GM21786 (cell line): Measurements from ENCODE around the gene APOD.
"Not testable (repeated sequence)": the region's sequence is repeated elsewhere in the genome, so short reads cannot be mapped to it uniquely, and the experiment has no call there.

Source experiments
- ATAC-seq: cut with Tn5 transposase; IDR thresholded peaks from one replicate; pipeline ENCODE4 v1.9.1; 2021; ENCODE audit not compliant: unreplicated experiment

The APOD gene

DNA sequence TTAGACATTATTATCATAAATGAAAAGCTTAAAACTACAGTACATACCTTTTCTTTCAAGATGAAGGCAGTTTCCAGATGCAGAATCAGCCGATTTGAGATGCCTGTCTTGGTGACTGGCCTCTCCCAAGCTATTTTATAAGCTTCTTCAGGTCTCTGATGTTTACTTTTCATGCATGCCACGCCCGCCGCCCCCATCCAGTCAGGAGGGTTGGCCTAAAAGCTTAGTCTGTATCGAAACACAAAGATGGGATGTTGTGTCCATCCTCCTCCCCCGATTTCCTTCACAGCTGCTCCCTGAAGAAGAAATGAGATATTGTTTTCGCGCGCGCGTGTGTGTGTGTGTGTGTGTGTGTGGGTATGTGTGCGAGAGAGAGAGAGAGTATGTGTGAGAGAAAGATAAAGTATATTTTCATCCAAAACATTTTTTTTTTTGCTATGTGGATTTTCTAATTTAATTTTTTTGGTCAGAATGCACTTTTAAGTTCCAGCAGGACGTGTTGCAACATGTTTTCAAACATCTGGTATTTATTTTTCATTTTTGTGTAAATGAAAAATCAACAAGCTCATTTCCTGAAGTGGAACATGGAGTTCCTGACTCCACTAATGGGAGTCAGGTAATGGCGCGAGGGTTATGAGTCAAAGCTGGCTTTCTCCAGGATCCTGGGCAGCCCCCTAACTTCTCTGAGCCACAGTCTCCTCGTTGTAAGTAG, at the start of gene APOD:
Gene APOD, minus strand, starts transcription at position 110 of the 712 bp plus-strand sequence. CDS start 4,479 bp downstream, outside the sequence.
- ATAC-seq = no peak

DNA sequence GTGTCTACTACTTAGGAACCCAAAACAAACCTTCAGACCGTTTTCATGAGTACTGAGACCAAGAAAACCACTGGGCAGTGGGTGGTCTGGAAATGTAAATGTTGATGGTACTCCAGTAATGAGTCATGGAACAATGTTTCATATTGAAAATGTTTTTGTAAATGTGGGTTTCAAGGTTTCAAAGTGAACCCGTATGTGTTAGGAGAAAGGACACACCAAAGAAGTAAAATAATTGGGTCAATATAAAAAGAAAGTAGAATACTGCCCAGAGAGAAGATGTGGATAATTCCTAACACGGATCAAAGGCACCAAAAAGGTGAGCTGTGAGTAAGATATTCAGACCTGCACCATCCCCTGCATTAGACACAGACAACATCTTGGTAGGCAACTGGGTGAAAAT, 49.6 kb upstream of the APOD start:
- not testable (repeated sequence) for ATAC-seq

DNA sequence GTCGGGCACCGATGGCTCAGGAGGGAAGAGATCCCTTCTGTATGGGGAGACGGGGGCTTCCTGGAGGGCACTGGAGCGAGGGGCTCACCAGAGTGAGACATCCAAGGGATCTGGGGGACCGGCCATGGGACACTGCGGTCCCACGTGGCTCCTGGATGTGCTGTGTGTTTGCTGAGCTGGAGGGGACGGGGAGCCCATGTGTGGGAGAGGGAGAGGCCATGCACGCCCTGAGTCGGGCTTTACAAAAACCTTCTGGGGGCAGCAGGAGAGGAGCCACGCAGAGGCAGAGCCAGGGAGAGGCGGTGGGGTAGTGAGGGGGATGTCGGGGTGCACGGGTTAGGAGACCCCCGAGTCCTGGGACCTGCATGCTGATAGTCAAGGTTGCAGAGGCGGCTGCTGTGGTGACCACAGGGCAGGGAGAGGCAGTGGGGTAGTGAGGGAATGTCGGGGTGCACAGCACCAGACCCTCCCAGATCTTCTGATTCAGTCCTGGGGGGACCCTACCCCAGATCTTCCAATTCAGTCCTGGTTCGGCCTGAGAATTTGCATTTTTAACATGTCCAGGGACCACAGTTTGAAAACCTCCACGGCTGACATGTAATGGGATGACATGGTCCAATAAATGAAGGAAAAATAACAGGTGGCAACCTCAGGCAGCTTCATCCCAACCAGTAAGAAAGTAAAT, 48.9 kb upstream of the APOD start:
- not testable (repeated sequence) for ATAC-seq

DNA sequence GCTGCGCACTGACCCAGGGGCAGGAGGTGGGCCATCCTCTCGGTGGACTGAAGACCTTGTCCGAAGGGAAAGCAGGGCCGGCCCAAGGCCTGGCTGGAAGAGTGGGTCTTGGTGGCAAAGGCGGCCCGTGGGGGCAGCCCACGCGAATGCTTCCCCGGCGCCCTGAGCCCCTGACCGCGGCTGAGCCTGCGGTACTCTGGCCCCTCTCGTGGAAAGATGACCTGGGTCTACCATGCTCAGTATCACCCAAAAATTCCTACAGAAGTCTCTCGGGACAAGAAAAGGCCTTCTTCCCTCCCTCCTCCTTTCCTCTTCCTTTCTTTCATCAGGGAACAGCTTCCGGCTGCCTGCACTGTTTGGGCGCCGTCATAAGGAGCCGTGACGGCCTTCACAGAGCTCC, 48.3 kb upstream of the APOD start:
- not testable (repeated sequence) for ATAC-seq

DNA sequence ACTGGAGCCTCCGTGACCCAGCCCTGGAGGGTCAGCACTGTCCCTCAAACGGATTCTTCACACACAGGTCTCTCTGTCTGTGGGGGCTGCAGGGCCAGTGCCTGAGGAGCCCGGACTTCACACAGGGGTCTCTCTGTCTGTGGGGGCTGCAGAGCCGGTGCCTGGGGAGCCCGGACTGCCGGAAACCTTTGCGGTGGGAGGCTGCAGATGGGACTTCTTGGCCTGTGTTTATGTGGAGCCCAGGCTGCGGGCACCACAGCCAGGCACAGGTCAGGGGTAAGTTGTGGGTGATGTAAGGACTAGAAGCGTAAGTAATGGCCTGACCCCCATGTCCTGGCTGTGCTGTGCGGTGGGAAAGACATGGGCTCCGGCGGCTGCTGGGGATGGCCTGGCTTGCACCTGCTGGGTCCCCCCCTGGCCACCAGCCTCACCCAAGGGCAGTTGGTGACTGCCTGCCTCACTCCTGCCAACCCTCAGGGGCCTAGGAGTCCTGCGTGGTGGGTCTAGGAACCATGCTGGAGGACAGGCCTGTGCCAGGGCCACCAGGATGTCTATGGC, 47.3 kb upstream of the APOD start:
- ATAC-seq = not testable (repeated sequence)

DNA sequence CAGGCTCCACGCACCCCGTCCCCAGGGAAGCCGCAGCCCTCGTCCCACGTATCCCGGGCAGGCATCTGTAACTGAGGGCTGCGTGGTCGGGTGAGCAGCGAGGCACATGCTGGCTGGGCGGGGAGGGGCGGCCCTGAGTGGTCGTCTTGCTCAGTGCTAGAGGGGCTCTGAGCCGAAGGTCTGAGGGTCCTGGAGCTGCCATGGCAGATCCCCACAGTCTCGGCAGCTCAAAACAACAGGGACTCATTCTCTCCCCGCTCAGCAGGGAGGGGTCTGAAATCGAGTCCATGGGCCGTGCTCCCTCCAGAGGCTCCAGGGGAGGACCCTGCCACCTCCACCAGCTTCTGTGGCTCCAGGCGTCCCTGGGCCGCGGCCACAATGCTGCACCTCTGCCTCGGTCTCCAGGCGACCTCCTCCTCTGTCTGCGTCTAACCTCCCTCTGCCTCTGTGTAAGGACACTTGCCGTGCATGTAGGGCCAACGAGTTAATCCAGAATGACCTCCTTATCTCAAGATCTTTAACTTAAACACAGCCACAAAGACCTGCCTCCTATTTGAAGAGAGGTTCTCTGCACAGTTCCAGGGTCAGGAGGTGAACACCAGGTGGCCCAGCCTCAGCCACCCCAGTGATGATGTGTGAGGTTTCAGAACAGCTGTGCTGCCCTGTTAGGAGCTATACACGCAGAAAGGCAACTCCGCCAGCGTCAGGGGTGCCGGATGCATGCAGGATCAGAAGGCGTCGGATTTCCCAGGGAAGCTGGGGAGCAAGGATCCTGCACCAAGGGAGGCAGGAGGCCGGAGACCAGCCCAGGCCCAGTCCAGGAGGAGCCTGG, 46.6 kb upstream of the APOD start:
- ATAC-seq = peak; percentile 31

DNA sequence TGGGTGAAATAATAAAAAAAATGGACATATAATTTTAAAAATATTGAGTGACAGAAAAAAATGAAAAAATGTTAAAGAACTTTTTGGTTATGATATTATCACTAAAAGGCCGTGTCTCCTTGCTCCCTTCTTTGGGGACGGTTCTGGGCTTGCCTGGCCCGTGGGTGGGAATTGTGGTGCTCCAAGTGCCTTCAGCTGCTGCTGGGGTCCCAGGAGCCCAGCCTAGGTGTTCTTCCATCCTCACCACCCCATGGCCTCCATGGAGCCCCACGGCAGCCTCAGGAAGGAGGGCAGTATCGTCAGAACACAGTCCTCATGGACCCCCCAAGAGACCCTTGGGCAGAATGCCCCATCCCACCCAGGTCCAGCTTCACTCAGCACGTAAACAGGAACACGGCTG, 45.9 kb upstream of the APOD start:
- ATAC-seq = not testable (repeated sequence)

DNA sequence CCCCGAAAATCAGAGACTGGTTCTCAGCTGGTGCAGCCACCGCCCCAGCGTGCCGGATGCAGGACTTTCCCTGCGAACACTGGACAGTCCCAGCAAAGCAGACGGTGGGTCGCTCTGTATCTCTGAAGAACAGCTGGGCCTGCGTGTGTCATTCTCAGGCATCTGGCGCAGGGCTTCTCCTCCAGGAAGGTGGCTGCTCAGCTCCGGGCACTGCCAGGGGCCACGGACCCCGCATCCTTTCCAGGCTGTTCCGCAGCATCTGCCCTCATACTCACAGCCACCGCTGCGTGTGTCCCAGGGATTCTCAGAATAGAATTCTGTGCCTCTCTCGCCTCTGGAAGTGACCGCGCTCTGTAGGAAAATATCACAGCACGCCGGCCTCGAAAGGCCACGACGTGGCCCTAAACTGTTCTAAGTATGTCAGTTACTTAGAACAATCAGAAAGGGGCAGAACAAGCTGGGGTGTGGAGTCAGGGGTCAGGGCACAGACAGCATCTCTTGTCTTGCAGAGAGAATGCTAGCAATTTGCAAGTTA, 44.7 kb upstream of the APOD start:
- ATAC-seq = not testable (repeated sequence)

DNA sequence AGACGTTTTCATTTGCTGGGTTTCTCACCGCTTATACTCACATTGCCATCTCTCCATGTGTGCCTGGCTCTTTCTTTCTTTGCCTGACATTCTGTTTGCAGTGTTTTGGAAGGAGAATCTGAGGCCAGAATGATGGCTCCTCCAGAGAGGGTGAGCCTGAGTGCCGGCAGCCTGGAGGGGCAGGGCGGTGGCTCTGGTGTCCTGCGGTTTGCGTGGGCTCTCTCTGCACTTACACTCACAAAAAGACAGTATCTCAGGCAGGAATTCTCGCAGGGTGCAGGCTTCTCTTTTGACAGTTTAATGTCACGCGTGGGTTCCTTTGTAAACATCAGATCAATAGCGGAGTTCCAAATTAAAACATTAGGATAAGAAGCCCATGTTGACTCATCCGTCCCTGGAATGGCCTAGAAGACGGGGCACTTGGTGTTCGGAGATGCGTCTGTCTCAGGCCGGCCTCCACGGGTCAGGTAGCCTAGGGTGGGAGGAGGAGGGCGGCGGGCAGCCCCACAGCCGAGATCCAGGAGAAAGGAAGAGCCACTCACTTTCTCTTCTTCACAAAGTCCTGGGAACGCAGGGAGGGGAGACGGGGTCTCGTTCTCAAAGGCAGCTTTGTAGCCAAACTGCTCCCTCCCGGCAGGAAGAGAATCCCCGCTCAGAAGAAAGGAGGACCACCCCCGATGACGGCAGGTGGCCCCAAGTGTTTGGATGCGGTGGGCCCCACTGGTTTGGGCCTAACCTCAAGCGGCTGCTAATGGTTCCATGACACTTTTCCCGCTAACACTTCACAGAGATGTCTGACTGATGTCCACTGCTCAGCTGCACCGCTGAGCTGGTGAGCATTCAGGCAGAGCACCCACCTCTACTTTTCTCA, 44.0 kb upstream of the APOD start:
- ATAC-seq = not testable (repeated sequence)

DNA sequence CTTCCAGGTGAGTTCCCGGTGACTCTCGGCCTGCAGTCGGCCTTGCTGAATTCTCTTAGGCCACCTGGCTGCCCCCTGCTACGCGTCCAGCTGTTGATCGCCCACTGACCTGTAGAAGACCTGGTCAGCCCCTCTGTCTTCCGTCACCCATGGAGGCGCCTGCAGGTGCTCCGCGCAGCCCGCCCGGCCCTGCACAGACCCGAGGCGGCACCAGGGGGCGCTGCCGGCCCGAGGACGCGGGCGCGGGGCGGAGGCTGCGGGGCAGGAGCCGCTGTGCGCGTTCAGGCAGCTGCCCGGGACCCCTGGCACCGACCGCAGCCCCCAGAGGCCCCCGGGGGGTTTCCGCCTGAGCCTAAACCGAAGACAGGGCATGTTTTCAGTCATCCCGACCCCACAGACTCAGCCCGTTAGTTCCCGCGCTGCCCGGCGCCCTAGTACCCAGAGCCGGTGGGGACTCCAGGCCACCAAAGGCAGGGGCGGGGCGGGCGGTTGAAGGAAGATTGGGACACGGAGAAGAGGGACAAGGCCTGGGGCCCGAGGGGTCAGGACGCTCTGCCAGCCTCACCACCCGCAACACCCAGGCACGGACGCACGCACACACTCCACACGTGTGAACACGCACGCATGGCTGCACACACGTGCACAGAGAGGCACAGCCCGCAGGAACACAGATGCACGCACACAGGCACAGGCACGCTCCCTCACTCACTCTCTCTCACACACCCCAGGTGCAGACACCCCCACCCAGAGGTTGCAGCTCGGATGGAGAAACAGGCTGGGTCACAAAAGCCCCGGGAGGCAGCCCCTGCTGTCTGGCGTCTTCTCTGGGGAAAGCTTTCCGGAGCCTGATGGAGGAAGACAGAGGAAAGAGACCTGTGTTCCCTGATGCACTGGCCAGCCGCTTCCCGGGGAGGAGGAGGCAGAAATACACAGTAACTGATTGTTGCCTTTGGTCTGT, 41.1 kb upstream of the APOD start:
- ATAC-seq = peak; percentile 77

DNA sequence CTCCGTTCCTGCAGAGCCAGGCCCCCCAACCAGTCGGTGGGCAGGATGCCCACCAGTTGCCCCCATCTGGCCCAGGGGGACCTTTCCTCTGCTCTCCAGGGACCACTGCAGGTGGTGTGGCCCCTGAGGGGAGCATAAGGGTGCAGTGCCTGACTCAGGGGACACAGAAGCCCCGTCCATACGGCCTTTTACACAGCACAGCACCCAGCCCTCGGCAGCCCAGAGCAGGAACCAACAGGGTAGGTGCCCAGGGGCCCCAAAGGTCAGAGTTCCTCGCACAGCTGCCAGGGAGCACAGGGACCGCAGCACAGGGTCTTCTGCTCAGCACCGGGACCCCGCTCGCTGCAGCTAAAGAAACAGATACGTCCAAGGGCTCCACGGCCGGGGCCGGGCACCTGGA, 40.4 kb upstream of the APOD start:
- not testable (repeated sequence) for ATAC-seq

DNA sequence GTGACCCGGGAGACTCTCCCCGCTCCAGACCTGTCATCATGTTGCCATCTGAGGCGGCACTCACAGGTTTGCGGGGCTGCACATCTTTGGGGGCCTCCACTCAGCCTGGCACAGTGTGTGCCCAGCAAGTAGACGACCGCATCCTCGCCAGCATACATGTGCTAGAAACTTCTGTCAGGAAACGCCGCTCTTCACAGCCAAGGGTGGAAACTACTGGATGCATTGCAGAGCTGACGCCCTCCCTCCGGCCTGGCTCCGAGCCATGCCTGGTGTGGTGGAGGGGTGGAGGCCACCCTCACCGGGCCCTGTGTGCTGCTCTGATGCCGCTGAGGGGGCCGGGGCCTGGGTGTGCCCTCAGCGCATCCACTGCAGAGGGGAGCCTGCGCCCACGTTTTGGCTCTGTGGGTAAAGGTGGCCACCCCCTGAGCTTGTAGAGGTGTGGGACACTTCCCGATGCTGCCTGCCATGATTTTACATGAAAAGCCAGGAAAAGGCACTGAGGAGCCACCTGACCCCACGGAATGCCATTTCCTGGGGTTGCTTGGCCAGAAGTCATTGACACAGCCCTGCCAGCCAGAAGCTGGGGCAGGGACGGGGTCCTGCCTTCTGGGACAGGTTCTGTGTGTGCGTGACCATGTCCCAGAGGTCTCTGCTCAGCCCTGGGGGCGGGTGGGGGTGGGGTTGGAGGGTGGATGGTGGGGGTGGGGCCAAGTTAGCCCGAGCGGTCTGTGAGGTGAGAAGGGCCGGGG, 39.7 kb upstream of the APOD start:
- not testable (repeated sequence) for ATAC-seq

DNA sequence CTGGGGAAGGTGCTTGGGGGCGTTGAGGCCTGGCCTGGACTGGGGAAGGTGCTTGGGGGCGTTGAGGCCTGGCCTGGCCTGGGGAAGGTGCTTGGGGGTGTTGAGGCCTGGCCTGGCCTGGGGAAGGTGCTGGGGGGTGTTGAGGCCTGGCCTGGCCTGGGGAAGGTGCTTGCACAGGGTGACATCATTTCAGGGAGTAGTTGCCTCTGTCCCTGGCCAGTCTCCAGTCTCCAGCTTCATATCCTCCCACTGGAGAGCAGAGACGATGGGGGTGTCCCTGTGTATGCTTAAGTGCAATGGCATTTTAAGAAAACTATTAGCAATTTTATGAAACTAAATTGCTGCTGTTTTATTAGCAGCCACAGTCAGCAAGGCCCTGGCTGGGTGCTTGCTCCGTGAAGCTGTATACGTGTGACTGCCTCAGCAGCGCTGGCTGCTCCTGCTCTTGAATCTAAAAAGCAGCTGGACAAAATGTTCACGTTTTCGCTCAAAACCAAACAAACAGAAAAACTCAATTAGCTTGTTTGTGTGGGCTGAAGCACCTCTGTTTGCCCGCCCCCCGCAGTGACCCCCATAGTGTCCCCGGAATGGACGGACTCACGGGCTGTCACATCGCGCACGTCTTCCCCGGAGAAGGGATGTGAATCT, 38.9 kb upstream of the APOD start:
- not testable (repeated sequence) for ATAC-seq

DNA sequence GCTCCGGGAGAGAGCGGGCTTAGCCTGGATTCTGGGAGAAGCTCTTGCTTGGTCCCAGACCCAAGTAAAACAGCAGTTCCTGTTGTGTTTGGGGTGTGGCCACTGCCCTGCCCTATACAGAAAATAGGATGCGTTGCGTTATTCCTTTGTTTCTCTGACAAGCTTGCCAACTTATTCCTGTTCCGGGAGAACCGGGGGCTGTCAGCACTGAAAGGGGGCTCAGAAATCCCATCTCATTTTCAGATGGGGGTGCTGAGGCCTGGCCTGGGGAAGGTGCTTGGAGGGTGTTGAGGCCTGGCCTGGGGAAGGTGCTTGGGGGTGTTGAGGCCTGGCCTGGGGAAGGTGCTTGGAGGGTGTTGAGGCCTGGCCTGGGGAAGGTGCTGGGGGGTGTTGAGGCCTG, 38.3 kb upstream of the APOD start:
- not testable (repeated sequence) for ATAC-seq

DNA sequence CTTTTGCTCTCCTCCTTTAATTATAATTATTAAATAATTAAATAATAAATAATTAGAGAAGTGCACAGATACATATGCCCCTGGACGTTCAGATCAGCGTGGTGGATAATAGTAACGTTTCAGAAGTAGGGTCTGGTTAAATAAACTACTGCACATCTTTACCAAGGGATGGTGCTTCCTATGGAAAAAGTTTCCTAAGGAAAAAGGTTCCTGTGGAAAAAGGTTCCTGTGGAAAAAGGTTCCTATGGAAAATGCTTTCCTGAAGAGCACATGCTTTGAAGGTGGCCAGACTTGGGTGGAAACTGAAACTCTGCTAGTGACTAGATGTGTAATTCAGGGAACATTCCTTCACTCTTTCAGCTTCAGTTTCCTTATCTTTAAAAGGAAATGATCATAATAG, 37.4 kb upstream of the APOD start:
- not testable (repeated sequence) for ATAC-seq

DNA sequence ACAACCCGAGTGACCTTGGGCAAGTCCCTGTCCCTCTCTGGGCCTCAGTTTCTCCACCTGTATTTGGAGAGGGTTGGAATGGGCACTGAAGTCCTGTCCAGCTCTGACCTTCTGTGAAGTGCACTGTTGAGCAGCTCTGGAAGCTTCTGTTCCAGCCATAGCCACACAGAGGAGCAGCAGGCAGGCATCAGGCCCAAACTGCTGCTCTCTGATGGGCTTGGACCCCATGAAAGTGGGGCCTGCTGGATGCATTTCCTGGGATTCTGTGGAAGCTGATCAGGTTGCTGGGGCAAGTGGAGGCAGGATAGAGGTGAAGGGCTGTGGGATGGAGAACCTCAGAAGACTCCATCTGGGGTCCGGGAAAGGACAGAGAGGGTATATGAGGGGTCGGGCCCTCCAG, 36.7 kb upstream of the APOD start:
- not testable (repeated sequence) for ATAC-seq

DNA sequence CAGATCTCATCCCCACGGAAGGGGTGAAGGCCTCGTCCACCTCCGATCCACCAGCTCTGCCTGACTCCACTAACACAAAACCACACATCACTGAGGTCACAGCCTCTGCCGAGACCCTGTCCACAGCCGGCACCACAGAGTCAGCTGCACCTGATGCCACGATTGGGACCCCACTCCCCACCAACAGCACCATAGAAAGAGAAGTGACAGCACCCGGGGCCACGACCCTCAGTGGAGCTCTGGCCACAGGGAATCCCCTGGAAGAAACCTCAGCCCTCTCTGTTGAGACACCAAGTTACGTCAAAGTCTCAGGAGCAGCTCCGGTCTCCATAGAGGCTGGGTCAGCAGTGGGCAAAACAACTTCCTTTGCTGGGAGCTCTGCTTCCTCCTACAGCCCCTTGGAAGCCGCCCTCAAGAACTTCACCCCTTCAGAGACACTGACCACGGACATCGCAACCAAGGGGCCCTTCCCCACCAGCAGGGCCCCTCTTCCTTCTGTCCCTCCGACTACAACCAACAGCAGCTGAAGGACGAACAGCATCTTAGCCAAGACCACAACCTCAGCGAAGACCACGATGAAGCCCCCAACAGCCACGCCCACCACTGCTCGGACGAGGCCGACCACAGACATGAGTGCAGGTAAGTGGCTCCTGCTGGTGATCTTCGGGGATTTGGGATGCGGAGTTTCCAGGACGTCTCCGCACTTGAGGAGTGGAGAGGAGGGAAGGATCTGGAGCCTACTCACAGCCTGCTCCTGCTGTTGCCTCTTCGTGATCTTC, 36.0 kb upstream of the APOD start:
- ATAC-seq = not testable (repeated sequence)
